HG02763 (cell line): Measurements from ENCODE around the gene CCR9.
"Not testable (repeated sequence)": the region's sequence is repeated elsewhere in the genome, so short reads cannot be mapped to it uniquely, and the experiment has no call there.

ENCODE experiments used
- ATAC-seq: cut with Tn5 transposase; IDR thresholded peaks from one replicate; pipeline ENCODE4 v1.9.1; 2021; ENCODE audit warnings: mild to moderate bottlenecking, moderate library complexity; ENCODE audit not compliant: unreplicated experiment

The CCR9 gene, protein sequence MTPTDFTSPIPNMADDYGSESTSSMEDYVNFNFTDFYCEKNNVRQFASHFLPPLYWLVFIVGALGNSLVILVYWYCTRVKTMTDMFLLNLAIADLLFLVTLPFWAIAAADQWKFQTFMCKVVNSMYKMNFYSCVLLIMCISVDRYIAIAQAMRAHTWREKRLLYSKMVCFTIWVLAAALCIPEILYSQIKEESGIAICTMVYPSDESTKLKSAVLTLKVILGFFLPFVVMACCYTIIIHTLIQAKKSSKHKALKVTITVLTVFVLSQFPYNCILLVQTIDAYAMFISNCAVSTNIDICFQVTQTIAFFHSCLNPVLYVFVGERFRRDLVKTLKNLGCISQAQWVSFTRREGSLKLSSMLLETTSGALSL

DNA sequence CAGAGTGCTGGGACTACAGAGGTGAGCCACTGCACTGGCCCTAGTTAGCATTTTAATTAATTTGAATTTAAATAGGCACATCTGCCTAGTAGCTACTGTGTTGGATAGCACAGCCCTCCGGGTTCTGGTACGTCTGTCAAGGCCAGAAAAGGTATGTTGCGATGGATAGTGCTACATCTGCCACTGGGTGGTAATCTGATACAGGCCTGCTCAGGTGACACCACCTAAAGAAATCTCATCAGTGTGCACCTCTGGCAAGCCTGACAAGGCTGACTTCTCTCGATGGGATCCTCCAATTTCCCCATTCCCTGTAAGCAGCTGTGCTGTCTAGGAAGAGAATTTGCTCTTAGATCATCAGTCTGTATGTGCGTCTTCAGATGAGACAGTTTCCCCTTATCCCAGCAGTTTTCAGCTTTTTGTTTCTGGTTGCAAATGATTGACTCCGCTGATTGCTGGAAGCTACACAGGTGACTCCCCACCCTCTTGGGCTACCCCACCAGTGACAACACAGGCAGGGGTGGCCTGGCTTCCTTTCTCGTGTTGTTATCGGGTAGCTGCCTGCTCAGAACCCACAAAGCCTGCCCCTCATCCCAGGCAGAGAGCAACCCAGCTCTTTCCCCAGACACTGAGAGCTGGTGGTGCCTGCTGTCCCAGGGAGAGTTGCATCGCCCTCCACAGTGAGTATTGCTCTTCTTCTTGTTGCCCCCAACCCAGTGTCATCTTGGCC lies at the start of gene CCR9:
Gene CCR9 (plus strand): TSS at position 565 of the 727 bp plus-strand sequence. CDS start 8,391 bp downstream, outside the sequence.
- no peak for ATAC-seq

DNA sequence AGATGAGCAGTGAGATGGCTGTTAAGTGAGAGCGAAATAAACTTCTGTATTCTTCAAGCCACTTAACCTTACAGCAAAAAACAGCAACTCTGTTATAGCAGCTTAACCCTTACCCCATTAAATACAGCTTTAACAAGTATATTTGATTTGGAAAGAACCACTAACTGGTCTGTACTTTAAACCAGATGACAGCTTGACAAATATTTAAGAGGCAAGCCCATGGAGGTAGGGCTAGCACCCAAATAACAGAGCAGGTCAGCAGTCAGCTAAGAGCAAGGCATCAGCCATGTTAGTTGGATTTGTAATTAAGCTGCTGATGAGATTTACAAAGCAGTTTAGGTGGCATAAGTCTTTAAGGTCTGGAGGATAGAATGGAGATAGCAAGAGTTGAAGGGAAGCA lies 47.9 kb upstream of the CCR9 start:
- ATAC-seq = no peak

DNA sequence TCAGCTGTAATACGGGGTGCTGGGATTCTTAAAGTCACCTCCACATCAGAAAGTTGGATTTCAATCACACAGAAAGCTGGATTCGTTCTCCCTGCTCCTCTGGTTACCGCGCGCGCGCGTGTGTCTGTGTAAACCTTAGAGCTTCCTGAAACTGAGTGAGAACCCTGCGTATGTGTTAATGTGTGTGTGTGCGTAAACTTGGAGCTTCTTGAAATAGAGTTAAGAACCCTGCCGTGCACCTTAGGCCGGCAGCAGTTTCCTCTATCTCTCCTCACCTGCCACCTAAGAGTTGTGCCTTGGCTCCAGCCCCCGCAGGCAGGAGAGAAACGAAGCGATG lies 45.0 kb upstream of the CCR9 start:
- peak; percentile 7 for ATAC-seq

DNA sequence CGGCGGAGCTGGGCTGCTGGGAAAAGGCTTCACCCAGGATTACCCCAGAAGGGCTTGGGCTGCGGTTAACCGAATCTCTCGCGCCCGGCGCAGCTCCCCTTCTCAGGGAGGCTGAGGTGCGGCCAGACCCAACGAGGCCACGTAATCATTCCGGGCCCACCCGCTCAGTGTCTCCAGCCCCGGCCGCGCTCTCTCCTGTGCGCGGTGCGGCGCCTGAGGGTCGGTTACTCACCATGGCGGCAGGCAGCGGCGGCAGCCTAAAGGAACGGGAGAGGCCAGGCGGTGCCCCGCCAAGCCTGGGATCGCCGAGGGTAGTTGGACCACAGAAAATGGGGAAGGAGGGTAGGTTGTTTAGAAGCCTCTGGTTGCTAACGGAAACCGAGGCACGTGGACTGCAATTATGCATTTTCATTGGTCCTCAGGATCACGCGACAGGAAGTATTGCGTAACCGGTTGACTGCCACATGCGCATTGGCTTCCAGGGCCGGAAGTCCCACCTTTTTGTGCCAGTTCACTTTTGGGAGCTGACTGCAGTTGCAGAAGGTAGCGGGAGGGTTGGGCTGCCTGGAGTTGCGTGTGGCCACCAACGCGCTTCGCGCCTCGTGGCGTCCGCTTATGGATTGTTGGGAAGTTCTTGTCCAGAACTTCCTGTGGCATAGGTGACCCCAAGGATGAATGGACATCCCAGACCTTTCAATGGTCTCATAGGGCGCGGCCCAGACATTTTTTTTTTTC lies 44.4 kb upstream of the CCR9 start, which contains the start of gene LZTFL1:
Gene LZTFL1 (minus strand): TSS at position 363 of the 735 bp plus-strand sequence. CDS start 128 bp downstream, at position 235.
- peak; percentile 96 for ATAC-seq

DNA sequence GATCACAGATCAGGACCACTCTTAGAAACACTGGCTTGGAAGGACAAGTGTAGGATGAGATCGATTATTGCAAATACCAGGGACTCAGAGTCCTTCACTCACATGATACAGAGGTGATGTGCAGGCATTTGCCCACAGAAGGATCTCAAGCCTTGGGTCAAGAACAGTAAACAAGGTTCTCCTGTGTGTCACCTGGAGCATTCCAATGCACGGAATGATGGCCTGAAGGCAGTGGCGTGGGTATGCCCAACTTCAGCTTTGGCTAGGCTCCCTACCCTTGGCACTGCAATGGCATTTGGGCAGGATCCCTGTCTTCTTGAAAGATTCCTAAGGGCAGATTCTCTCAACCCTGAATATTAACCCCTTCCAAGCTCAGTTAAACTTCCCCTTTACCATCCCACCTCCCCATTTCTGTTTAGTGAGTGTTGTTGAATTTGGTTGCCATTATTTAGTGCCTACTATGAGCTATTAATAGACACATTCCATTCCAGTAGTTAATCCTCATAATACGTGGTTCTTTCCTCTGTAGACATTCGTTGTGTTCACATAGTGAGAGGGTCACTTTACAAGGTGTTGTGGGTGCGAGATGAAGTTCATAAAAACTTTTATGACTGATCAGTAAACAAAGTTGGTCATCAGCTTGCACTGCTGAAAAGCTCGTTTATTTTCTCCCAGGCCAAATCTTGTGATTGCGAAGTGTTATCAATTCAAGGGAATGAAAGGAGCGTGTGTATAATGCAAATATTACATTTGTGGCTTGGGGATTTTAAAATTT lies 43.3 kb upstream of the CCR9 start:
- no peak for ATAC-seq

DNA sequence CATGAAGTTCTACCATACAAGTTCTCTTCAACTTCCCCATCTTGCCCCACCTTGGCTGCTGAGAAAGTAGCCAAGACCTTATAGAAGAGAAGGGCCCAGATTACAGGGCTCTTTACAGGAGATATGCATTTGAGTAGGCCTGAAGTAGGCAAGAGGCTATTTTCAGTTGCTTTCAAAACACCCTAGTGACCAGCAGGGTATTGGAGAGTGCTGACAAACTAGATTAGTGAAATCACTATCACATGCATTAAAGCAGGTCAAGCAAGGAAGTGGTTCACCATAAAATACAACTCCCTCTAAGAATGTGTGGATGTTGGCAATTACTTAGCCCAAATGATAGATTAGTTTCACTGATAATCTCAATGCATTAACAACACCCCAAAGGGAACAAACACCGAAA lies 41.7 kb upstream of the CCR9 start:
- no peak for ATAC-seq

DNA sequence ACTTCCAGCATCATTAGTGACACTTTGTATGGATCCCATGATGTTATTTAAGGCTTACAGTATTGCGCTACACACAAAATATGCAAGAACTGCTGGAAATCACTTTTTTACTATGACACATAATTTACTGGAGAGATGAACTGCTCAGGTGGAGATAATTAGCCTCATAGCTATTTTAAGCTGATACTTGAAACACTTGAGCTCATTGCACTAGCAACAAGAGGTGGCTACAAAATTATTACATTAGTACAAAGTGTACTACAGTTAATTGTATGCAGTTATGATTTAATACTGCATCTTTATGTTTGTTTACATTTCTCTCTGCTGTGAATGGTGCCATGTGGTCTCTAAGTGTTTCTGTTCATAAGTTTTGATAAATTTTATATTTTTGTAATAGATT lies 38.0 kb upstream of the CCR9 start:
- no peak for ATAC-seq

DNA sequence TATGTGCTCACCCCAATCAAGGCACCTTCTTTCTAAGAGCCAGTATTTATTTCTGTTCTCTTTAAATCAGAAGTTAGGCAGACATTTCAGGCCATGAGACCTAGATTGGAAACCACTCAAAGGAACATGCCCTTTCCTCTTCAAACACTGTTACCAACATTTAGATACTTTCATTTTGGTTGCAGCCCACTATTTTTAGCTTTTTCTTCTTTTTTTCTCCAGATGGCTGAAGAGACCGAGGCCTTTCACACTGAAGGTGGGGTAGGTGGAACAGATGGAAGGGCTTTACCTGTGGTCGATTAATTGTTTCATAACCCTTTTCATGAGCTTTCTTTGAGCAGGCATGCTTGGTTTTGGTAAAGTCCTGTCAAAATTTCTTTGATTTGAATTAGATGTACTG lies 33.5 kb upstream of the CCR9 start:
- ATAC-seq = no peak

DNA sequence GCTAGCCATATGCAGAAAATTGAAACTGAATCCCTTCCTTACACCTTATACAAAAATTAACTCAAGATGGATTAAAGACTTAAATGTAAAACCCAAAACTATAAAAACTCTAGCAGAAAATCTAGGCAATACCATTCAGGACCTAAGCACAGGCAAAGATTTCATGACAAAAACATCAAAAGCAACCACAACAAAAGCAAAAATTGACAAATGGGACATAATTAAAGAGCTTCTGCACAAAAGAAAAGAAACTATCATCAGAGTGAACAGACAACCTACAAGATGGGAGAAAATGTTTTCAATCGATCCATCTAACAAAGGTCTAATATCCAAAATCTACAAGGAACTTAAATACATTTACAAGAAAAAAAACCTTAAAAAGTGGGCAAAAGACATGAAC lies 30.0 kb upstream of the CCR9 start:
- ATAC-seq = not testable (repeated sequence)

DNA sequence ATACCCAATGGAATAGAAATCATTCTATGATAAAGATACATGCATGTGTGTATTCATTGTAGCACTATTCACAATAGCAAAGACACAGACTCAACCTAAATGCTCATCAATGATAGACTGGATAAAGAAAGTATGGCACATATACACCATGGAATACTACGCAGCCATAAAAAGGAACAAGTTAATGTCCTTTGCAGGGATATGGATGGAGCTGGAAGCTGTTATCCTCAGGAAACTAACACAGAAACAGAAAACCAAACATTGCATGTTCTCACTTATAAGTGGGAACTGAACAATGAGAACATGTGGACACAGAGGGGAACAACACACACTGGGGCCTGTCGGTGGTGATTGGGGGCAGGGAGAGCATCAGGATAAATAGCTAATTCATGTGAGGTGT lies 29.3 kb upstream of the CCR9 start:
- ATAC-seq = not testable (repeated sequence)

DNA sequence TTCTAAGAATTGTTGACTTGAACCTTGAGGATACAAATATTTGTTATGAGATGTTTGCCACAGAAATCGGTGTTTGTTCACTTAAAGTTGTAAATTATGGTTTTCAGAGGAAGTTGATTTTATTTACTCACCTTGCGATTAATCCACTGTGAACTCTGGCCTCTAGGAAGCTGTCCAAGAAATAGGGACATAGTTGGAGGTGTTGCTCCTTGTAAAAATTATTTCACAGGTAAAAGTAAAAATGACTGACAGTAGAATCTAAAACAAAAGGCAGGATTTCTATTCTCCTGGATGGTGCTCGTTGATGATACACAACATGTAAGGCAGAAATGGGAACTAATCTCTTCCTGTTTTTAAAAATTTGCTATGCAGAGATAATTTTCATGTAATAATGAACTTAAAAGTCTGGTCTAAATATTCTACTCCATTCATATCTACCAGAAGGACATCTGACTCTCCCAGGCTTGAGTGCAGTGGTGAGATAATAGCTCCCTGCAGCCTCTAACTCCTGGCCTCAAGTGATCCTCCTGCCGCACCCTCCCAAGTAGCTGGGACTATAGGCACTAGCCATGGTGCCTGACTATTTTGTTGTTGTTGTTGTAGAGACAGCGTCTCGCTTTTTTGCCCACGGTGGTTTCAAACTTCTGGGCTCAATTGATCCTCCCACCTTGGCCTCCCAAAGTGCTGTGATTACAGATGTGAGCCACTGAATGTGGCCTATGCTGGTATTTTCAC lies 27.4 kb upstream of the CCR9 start:
- ATAC-seq = no peak

DNA sequence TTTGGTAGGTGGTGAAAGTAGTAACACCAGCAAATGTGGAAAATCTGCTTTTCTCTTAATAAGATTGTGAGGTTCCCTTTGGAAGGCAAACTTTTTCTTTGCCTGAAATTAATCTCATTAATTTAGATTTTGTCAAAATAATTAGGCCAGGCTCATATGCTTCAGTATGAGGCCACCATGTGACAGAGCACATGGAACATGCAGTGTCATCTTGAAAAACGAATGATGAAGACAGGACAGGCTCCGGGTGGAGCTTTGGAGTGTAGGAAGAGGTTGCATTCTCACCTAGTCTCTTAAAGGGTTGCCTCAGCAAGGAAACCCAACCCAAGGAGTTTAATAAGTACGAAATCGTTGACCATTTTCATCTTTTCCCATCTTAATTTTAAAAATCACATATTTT lies 25.9 kb upstream of the CCR9 start:
- no peak for ATAC-seq

DNA sequence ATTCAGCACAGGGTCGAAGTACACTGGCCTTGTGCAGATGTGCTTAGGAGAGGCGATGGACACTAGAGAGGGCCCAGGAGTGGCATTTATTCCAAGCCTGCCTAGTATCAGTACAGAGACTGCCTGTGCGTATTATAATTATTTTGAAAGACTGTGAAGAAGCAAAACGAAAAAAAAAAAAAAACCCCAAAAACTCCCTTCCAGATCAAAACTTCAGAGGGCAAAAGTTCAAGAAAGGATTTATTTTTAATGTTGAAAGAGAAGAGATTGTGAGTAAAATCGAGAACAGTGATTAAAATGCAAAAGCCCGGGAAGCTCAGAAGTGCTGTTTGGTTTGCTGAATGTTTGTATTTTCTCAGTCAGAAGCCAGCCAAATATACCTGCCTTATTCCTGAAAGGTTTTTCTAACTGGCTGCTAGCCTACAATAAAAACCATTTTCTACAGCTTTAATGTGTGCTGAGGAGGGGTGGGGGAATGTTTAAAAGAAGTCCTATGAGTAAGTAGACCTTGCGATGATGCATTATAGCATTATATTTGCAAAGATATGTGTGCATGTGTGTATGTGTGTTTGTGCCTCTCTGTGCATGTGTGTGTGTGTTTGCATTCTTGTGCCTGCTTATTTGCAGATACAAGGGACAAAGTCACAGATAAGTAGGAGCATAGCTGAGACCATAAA lies 25.2 kb upstream of the CCR9 start:
- ATAC-seq = no peak

DNA sequence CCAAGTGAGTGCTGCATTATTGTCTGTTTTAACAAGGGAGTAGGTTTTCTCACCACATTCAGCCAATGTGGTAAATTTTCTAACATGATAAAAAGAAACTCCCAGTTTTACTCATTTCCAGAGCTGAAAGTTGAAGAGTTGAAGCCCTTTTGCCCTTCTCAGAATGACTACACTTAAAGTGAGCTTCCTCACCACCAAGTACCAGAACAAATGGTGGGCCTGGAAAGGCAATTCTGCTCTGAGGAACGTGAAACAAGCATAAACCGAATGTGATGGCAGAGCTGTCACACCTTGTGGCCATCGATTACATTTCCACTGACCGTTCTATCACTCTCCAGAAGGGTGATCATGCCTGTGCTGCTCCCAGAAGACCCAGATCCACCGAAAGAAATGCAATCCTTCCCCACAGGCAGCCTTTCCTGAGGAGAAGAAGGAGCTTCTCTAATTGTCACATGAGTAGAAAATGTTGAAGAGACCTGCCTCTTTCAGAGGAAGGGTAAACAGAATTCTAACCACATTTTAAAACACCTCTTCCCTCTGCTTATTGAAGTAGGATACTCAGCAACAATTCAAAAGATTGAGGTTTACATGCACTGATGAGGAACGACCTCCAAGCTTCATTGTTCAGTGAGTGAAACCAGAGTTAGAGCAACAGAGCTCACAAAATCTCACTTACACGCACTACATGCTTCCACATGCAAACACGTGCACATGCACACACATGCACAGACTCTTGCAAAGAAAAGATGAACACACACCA lies 21.4 kb upstream of the CCR9 start:
- no peak for ATAC-seq

DNA sequence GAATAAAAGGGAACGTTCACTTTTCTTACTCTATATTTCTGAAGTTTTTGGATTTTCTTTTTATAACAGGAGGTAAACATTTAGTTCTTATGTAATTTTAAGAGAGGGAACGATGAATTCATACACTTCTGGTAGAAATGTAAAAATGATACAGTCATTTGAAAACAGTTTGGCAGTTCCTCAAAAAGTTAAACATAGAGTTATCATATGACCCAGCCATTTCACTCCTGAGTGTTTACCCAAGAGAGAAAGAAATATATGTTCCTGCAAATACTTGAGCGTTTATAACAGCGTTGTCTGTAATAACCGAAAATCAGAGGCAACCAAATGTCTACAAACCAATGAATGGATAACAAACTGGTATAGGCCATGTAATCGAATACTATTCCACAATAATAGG lies 20.8 kb upstream of the CCR9 start:
- ATAC-seq = no peak

DNA sequence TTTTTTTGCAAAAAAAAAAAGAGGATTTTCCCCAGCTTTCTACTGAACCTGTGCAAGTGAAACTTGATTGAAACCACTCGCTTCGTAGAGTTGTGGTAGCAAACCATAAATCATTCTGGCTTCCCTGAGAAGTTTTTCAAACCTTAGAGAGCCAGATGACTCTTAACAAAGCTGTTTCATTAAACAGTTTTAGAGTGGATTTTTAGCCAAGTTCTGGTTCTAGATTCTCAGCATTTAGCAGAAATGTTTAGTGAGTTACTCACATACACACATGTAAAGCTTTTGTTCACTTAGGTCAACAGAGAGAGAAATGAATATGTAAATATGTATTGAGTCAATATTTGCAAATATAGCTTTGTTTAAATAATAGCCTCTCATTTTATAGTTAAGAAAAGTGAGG lies 18.1 kb upstream of the CCR9 start:
- no peak for ATAC-seq

DNA sequence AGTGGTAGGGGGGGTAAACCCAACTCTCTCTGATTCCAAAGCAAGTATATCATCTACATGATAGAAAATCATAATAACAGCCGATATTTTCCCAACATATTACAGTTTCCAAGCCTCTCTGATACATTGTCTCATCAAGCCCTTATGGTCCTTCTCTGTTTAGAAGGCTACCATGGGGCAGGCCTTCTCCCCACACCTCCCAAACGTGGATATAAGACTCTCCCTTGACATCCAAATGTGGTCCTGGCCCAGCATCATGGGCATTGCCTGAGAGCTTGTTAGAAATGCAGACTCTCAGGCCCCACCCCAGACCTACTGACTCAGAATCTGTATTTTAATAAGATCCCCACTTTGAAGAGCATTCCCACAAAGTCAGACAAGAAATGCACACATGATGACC lies 17.7 kb upstream of the CCR9 start:
- no peak for ATAC-seq

DNA sequence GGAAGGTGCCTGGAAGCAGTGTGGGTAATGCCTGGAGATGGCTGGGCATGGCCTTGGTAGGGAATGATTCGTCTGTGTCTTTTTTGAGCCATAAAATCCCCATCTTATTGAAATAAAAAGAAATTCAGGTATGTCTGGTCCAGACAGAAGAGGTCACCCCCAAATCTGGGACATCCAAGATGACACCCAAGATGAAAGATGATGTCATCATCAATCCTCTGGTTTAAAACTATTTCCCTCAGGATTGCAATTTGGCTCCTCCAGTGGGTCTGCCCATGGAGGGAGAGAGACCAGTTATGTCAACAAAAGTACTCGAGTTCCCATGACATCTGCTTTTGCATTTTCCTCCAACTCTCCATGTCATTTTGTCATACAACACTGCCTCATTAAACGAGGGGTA lies 16.7 kb upstream of the CCR9 start:
- ATAC-seq = no peak

DNA sequence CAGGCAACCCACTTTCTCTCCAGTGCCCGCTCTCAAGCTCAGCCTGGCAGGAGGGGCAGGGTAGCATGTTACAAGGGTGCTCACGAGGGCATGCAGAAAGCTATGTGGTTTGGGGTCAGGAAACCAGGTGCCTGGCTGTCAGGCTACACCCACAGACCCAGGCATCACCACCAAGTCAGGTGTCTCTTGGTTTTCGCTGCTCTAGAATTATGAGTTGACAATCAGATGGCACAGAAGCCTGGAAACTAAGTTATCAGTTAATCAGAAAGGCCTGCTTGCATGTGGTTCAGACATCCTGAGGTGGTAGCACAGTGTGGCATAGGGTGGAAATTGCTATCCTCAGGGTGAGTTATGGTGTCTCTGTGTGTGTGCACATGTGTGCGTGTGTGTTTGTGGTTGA lies 16.2 kb upstream of the CCR9 start:
- no peak for ATAC-seq
